GM19099 (cell line): ENCODE data around the gene CDK9.

Experiments used
- POLR2A ChIP-seq: IDR thresholded peaks from 3 replicates; pipeline ENCODE4 v1.6.1; 2011; ENCODE audit warnings: low read depth; ENCODE audit not compliant: insufficient read length; ENCODE audit errors: extremely low read depth

The CDK9 gene

DNA sequence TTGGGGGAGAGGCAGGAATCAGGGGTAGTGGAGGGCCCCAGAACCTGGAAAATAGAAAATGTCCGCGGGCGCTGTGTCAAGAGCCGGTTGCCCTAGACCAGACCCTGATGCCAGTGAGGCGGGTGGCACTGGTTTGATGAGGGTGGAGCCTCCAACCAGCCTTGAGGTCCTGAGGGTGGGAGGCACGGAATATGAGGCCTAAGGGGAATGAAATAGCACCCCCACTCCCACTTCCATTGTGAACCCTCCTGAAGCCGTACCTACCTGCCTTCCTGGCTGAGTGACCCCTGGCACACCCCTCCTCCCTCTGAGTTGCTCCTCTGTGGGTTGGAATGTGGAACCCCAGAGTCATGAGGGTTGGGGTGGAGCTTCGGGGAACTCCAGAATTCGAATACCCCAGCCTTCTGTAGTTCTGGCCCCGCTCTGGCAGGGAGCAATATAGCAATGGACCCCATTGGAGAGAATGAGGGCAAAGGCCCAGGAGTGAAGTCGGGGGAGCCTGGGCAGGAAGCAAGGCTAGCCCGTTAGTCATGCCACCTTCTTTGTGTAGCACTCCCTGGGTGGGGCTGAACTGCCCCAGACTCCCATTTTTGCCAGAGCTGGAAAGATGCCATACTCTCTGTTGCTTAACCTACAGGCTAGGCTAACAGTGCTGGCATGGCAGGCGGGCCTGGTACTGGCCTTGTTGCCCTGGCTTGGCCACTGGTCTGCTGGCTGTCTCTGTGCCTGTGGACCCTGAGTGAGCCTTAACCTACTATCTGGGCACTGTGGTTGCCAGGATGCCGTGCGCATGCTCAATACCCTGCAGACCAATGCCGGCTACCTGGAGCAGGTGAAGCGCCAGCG lies 17.9 kb downstream of the CDK9 start:
- no peak for TF ChIP-seq POLR2A

DNA sequence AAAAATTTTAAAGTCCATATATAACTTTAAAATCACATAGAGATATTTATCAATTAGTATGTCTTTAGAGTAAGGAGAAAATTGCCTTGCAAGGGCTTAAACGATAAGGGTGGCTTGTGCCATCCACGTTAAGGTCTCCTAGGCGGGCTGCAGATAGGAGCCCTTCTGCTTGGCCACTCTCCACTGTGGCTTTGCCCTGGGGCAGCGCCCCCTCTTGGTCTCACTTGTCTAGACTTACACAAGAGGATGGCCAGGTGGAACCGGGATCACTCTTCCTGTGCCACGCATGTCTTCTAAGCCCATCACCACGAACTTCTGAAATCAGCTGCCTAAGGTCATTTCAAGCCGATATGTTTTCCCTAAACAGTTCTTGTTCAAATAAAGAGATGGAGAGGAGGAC lies 19.8 kb downstream of the CDK9 start:
- TF ChIP-seq POLR2A = no peak

DNA sequence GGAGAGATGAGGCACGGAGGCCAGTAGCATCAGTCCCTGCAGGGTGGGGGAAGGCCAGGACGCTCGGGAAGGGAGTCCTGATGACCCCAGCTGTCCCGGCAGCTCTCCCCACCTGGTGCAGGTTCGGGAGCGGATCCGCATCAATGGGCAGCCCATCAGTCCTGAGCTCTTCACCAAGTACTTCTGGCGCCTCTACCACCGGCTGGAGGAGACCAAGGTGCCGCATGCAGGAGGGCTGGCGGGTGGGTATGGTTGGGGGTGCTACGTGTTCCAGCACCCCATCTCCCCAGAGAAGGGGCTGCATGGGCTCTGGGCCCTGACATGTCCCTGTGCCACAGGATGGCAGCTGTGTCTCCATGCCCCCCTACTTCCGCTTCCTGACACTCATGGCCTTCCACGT lies 21.0 kb downstream of the CDK9 start:
- TF ChIP-seq POLR2A = no peak

DNA sequence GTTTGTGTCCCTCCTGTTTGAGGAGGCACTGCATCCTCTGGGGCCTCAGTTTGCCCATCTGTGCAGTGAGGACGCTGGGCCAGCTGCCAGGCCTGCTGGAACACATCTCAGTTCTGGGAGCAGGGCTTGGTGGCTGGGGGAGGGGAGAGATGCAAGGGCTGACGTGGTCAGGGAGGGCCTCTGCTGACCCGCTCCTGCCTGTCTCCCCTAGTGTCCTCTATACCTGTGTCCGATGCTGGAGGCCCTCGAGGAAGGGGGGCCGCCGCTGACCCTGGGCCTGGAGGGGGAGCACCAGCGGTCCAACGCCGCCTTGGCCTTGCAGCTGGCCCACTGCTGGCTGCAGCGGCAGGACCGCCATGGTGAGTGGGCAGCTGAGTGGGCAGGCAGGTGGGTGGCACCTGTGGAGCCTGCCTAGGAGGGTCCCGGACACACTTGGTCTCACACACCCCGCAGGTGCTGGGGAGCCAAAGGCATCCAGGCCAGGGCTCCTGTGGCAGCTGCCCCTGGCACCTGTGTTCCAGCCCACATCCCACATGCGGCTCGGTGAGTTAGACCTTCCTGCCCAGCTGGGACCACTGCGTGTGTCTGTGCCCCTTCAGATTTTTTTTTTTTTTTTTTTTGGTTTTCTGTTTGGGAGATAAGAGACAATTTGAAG lies 22.6 kb downstream of the CDK9 start:
- TF ChIP-seq POLR2A = no peak

DNA sequence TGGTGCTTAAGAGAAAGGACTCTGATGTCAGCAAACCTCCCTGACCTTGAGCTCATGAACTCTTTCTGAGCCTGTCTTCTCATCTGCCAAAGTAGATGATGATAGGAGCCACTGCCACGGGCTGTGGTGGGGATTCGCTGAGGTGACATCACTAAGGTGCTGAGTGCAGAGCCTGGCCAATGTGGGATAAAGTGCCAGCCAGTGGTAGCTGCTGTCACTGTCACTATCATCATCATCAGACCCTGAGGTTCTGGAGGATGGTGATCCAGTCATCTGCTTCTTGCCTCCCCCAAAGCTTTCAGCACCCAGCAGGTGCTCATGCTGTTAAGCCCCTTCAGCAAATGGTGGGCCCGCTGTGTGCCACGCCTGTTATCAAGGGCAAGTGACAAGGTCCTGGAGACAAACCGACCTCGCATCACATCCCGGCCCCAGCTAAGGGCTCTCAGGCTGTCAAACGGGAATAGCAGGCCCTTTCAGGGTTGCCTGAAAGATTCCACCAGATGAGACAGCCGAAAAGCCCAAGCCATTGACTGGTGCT lies 23.2 kb downstream of the CDK9 start:
- no peak for TF ChIP-seq POLR2A

DNA sequence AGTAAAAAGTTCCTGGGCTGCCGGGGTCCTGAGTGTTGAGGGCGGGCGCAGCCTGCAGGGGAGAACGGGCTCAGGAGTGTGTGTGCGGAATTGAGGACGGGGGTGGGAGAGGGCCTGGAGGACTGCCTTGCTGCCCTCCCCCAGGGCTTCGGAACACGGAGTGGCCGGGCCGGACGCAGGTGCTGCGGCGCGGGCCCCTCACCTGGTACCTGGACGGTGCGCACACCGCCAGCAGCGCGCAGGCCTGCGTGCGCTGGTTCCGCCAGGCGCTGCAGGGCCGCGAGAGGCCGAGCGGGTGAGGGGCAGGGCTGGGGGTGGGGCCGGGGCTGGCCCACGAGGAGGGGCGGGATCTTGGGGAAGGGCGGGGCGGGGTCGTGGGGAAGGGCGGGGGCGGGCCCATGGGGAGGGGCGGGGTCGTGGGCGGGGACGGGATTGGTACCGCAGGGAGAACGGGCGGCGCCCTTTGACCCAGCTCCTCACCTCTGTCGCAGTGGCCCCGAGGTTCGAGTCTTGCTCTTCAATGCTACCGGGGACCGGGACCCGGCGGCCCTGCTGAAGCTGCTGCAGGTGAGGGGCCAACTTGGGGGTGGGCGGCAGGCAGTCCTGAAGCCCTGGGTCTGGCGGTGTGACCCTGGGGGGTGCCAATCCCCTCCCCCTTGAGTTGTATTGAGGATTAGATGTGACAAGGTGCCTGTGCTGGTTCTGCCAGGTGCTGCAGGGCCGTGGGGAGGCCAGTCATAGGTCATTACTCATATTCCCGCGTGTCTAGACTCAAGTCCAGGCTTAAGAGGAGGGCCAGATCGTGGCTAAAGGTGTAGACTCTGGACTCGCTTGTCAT lies 23.9 kb downstream of the CDK9 start:
- TF ChIP-seq POLR2A = no peak

DNA sequence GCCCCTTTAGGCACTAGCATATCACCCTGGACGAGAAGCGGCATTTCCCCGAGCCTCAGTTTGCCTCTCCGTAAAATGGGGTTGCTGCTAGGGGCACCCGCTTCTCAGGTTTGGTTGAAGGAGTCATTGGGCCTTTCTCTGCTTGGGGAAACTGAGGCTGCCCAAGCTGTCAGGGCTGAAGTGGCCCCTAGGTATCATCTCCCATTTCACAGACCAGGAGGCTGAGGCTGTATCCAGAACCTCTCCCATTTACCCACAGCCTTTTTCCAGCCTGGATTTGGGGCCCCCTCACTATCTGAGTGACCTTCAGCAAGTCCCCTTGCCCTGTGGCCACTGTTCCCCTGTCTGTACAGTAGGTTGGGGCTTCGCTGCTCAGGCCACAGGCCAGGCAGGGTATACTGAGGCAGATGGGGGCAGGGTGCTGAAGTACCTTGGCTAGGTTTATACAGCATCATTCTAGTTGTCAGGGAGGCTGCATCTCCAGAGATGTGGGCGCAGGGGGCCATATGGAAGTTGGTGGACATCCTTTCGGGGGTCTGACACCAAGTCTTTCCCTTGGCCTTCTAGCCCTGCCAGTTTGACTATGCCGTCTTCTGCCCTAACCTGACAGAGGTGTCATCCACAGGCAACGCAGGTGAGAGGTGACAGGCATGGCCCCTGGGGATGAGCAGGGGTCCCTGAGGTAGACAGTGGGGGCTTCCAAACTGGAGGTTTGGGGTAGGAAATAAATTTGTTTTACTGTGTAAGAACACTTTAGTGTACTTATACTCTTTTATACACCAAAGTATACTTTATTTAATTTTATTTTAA lies 24.7 kb downstream of the CDK9 start:
- TF ChIP-seq POLR2A = no peak

DNA sequence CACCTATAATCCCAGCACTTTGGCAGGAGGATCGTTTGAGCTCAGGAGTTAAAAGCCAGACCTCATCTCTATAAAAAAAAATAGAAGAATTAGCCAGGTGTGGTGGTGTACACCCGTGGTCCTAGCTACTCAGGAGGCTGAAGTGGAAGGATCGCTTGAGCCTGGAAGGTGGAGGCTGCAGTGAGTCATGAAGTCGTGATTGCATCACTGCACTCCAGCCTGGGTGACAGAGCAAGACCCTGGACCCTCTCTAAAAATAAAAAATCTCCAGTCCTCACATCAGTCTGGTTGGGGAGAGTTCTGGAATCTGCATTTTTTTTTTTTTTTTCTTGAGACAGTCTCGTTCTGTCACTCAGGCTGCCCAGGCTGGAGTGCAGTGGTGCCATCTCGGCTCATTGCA lies 26.2 kb downstream of the CDK9 start:
- no peak for TF ChIP-seq POLR2A

DNA sequence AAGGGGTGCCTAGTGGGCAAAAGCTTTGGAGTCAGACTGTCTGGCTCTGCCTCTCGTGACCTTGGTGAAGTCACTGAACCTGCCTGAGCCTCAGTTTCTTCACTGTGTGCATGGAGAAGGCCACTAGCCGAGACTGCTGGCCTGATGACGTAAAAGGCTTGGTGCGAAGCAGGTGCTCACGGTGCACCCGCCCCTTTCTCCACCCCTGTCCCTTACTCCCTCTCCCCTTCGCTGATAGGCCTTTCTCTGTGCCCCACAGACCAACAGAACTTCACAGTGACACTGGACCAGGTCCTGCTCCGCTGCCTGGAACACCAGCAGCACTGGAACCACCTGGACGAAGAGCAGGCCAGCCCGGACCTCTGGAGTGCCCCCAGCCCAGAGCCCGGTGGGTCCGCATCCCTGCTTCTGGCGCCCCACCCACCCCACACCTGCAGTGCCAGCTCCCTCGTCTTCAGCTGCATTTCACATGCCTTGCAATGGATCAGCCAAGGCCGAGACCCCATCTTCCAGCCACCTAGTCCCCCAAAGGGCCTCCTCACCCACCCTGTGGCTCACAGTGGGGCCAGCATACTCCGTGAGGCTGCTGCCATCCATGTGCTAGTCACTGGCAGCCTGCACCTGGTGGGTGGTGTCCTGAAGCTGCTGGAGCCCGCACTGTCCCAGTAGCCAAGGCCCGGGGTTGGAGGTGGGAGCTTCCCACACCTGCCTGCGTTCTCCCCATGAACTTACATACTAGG lies 27.3 kb downstream of the CDK9 start:
- TF ChIP-seq POLR2A = no peak

DNA sequence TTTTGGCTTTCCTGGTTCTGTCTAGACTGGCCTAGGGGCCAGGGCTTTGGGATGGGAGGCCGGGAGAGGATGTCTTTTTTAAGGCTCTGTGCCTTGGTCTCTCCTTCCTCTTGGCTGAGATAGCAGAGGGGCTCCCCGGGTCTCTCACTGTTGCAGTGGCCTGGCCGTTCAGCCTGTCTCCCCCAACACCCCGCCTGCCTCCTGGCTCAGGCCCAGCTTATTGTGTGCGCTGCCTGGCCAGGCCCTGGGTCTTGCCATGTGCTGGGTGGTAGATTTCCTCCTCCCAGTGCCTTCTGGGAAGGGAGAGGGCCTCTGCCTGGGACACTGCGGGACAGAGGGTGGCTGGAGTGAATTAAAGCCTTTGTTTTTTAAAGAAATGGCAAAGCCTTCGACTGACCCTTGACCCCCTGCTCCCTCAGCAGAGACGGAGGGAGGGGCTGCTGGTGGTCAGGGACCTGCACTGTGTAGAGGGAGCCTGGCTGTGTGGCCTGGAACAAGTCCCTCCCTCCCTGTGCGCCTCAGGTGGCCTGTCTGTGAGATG lies 27.9 kb downstream of the CDK9 start:
- no peak for TF ChIP-seq POLR2A

DNA sequence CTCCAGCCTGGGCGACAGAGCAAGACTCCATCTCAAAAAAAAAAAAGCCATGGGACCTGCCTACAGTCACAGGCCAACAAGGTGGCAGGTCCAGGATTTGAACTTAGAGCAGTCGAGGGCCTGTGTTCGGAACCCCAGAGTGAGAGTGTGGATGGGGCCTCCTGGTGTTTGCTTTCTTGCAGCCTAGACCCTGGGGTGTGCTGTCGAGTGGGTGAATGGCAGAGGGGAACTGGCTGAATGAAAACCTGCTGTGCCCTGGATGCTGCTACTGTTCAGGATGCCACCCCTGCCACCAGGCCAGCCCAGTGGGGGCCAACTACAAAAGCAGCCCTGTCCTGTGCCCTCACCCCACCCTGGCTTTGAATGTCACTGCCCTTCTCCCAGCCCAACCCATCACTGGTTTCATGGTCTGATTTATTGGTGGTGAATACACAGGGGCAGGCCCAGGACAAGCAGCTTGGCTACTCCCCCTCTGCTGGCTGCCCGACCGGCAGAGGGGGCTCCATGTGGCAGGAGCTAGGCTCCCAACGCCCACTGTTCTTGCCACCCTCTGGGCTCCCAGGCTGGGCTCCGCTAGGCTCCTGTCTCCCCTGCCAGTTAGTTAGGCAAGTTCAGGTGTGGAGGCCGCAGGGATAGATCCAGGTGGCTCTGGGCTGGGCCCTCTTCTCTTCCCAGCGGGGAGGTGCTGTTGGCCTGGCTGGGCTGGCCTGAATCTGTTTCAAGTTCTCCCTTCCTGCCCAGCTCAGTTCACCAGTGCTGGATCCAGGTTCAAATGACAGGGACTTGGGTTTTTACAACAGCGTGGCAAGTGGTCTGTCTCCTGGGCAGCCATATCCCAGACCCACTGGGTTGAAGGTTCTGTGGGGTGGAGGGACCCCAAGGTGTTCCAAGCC lies 29.0 kb downstream of the CDK9 start:
- no peak for TF ChIP-seq POLR2A

DNA sequence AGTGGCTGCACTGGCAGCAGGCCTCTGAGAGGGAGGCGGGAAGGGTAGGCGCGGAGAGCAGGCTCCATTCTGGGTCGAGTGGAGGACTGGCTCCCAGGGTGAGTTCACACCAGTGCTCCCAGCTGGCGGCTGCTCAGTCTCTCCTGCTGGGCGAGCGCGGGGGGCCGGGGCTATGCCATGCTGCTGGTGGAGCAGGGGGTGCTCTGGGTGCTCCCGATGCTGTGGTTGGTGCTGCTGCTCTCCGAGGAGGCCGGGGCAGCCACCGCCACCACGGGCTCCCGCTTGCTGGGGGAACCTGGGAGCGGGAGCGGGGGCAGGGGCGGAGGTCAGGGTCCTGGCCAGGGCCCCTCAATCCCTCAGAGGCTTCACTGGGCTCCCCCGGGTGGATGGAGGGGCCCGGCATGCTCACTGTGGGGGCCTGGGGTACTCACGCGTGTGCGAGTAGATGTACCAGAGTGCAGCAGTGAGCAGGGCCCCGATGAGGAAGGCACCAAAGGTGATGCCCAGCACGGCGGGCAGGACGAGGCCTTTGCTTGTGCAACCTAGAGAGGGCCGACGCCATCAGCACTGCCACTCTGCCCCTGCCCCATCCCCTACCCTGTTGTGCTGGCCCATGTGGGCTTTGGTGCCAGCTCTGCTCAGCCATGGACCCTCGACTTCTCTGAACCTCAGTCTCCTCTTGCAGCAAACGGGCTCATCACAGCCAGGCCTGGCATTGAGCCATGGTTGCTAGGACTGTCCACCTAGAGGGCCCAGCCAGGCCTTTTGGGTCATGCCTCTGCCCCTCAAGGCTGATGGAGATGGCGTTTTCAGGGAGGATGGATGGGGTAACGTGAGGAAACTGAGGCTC lies 29.9 kb downstream of the CDK9 start:
- TF ChIP-seq POLR2A = no peak
